Measurements from ENCODE around the gene RAPSN.

Gene RAPSN

DNA sequence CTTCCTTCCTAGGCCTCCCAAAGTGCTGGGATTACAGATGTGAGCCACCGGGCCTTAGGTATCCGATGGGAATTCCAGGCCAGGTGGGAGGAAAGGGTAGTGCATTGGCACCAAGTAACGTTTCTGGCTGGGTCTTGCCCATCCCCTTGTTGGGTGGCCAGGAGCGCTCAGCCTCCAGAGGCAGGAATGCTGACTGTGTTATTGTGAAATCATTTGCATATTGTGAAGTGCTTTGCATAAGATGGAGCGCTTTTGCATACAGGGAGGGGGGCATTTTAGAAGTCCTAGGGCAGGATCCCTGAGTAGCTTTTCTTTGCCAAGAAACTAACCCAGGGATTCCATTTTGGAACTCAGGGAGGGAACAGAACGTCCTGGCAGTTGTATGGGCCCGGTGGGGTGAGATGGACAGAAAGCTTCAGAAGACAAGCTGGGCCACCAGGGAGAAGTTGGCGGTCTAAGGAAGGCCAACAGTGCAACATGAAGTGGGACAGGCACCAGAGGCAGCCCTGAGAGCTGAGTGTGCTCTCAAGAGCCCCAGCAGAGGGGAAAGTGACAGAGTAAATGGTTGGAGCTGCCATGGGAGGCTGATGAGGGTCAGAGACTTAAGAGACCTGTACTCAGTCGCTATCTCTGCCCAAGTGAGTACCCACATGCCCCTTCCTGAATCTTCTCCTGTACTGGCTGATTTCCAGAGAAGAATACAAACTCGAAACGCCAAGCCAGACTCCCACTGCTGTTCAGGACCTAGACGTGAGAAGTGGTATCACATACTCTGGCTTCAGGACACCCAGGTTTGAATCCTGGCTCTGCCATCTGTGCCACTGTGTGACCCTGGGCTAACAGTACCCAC is 41.8 kb downstream of the RAPSN start:
- DNase-seq: no peak

DNA sequence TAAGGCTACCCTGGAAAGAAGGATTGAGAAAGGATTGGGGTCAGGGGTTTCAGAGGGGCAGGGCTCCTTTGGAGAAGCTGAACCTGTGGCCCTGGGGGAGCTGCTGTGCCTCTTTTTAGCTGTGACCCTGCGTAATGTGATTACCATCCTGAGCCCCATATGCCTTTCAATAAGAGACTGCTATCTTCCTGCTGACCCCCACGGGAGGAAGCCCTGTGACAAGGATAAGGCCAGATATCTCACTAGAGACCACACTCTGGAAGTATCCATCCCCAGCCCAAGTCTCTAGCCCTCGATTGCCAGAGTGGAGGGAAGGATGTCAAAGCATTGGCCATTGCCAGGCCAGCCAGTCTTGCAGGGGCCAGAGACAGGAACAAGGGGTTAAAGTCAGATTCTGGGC is 45.4 kb downstream of the RAPSN start:
- no peak for DNase-seq

DNA sequence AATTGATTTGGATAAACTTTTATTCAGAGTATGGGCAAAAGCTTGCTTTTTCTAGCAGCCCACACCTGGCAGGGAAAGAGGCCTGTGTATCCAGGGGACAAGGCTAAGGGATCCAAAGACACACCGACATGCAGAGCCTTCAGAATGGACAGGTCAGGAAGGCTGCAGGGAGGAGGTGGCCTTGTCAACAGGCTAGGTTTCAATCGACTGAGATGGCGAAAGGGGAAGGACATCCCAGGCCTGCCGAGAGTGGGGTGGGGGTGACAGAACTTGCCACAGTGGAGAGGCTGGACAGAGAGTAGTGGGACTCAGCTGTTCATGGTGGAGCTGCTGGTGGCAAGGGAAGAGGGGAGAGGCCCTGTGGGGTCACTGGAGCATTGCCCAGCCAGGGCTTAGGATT is 45.8 kb downstream of the RAPSN start:
- no peak for DNase-seq

DNA sequence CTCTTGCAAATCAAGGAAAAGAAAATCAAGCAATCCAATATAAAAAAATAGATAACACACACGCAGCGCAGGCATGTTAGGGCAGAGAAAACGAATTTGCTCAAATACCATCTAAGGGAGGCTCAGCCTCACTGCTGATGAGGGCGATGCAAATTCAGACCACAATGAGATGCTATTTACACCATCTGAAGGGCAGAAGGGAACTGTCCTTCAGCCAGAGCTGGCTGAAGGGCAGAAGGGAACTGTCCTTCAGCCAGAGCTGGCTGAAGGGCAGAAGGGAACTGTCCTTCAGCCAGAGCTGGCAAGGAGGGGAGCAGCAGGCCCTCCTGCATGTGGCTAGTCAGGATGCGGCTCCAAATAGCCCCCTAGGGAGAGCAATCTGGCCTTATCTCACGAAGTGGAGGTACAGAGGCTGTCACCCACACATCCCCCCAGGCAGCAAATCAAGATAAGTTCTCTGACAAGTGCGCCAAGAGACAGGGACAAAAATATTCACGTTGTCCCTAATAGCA is 48.1 kb downstream of the RAPSN start:
- DNase-seq: no peak

DNA sequence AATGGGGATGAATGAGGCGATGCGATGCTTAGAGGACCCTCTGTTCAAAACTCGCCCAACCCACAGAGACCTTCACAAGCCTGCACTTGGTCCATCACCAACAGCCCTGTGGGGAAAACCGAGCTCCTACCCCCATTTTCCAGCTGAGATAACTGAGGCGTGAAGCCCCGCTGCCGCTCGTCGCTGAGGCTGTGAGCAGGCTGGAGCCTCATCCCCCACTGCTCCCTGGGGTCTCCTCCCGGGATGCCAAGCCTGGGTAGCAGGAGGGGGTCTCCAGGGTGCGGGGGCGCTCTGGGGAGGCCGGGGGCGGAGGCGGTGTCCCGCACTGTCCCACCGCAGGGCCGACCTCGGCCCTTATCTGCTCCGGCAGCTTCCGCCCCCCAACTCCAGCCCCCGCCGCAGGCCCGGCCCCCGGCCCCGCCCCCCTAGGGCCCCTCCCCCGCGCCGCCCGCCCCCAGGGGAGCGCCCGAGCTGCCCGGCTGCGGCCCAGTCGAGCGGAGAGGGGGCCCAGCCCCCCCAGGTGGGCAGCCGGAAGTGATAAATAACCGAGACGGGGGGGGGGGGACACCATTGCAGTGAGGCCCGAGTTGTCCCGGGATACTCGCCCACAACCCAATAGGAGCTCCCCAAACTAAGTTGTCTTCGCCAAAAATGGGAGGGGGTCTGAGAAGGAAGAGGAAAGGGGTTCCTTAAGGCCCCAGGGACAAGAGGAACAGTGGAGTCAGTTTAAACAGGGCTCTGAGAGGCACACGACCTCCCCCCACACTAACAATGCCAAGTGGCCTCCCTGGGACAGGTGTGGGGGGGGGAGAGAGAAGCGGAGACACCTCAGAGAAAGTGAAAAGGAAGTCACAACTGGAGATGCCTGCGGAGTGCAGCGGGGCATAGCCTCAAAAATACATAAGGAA is 48.8 kb downstream of the RAPSN start:
- DNase-seq: peak in 1 of 4 experiments; percentile 38

DNA sequence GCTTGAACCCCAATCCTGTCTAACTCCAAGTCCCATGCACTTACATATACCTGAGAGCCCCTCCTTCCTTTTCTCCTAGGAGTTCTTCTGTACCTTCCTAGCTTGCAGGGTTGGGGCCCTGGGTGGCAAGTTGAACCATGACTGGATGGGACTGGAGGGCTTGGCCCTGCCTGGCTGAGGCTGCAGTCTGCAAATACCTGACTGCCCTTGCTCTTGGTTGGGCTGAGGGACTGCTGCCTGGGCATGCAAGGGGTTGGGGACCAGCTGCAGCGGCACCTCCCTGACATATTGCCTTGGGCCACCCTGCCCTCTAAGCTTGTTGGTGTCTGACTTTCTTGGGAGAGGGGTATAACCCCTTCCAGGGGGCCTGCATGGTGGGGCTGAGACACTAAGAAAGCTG is 50.4 kb downstream of the RAPSN start:
- no peak for DNase-seq

DNA sequence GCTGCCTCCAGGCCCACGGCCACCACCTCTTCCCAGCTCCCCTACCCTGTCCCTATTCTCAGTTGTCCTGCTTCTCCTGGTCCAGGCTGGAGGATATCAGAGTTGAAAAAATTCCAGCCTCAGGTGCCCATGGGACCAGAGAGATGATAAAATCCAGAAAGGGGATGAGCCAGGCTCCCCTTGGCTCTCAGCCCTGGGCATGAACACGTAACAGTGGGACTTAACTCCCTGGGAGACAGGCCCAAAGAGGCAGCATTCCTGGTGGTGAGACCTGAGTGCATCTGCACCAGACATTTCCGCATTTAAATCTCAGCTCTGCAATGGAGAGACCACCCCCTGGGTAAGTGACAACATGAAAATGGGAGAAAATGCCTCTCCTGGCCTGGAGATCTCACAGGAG is 50.9 kb downstream of the RAPSN start:
- DNase-seq: no peak

DNA sequence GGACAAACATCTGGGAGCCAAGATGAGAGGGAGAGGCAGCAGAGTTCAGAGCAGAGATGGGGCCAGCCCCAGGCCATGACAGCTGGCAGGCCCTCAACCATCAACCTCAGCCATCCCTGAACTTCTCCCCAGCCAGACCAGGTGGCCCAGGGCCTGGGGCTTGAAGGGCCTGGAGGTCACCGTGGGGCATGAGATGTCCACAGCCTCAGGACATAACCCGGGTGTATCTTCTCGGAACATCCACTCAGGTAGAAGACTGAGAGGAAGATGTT is 53.0 kb downstream of the RAPSN start:
- DNase-seq: no peak

DNA sequence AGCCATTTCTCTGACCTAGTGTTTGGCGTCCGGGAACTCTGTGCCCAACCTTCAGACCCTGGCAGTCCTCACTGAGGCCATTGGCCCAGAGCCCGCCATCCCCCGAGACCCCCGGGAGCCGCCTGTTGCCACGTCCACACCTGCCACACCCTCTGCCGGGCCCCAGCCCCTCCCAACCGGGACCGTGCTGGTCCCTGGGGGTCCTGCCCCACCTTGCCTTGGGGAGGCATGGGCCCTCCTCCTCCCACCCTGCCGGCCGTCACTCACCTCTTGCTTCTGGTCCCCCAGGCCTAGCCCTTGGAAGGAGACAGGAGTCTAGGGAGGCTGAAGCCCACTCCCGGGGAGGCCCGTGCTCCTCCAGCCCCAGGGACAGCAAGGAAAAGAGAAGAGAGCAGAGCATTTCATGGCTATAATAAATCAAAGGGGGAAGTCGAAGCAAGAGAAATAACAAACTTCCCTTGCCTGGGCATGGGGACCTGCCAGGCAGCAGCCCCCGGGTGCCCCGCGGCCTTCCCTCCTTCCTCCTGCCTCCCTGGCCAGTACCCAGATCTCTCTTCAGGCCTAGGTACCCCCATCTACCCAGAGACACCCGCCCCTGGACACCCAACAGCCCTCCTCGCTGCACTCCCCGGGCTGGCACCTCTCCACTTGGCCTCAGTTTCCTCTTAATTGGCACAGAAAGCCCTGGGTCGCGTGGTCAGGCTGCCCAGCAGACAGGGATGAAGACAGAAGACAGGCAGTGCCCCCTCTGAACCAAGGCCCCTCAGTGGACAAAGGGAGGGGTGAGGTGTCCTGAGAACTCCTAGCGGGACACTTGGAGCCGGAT is 53.5 kb downstream of the RAPSN start:
- no peak for DNase-seq

DNA sequence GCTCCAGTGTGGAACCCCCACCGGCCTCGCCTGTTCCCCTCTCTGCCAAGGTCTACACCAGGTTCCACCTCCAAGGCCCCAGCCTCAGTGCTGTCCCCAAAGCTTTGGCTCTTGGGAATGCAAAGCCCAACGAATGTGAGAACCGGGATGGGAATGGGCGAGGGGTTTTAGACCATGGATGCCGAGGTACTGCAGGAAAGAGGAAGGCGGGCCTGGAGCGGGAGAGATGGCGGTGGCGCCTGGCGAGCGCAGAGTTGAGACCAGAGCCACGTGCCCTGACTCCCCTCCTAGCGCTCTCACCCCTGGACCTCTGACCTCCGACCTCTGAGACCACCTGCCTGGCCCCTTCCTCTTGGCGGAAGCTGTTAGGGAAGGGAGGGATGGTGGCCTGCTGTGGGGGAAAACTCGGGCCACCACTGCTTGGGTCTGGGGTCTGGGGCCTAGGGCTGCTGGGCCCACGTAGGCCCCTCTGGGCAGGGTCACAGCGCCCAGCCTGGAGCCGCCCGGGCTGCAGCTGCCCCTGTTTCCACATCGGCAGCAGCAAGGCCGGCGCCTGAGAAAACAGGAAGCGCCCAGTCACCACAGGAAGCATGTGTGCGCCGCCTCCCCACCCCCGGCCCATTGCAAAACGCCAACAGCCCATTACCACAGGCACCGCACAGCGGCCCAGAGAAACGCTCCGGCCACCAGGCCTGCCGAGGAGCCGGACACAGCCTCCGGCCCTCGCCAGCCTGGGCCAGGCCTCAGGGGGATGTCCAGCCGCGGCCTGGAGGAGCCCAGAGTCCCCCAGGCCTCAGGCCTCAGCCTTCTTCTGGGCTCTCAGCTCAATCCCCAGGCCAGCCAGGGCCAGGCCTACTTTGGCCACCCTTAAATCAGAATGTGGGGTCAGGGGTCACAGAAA is 54.4 kb downstream of the RAPSN start:
- DNase-seq: peak; percentile 21 to 65 (median 52)

DNA sequence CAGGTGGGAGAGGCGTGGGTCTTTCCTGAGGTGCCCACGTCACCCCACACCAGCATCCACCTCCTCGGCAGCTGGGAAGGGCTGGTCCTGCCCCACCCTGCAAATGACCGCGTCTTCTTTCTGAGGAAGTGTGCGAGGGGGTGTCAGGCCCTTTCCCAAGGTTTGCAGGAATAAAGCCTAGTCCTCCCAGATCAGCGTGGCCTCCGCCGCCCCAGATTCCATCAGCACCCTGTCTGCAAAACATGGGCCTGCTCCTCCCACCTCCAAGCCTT is 55.0 kb downstream of the RAPSN start:
- DNase-seq: no peak

DNA sequence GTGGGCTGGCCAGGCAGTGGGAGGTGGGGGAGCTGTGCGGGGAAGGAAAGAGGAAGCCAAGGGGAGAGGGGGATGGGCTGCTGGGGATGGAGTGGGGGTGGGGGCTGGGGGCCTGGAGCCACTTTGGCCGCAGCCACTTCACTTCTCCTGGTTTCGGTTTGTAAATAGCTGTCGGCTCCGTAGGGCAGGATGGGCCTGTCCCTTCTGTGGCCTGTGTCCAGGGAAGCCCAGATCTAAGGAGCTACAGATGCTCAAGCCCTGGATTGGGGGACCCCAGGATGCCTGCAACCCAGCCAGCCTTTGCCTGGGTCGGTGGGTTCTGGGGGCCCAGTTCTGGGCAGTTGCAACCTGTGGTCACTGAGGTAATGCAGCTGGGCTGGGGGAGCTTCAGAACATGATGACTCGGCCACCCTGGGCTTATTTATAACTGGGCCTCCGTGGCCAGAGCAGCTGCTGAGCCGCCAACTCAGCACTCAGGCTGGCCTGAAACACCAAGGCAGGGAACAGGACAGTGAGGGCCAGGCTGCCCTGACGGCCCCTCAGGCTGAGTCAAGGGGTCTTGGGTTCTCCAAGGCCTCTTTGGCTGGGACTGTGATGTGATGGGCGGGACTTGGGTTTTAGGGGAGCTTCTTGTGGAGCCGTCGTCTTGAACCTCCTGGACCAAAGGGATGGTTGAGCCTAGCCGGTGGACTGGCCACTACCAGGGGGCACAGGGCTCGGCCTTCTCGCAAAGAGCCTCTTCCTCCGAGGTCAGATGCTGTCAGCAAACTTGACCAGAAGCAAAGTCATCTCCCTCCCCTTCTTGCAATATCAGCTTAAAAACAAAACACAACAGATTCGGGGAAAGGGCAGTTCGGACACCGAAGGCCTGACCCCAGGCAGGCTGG is 55.5 kb downstream of the RAPSN start:
- DNase-seq: no peak

DNA sequence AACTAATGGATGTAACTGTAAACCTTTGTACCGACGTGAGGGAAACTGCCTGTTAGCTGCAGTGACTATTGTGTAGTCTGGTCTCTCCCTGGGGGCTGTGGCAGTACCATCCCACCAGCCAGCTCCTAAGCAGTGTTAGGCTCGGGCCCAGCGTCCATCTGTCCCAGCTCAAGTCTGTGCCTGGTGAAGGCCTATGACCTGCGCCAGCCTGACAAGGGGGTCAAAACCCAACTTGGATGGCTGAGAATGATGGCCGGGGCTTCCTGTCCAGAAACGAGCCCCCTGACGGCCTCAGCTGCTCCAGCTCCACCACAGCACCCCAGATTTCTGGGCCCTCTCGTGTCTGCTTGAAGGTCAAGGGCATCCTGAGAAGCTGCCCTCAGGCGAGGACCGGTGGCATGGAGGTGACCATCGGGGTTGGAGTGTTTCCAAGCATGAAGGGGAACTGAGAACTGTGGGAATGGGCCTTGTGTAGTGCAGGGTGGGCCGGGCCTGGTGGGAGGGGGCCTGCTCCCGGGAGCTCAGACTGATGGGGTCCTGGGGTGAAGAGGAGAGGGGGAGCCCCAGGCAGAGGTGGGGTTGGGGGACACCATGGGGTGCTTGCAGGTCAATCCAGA is 56.3 kb downstream of the RAPSN start:
- DNase-seq: no peak

DNA sequence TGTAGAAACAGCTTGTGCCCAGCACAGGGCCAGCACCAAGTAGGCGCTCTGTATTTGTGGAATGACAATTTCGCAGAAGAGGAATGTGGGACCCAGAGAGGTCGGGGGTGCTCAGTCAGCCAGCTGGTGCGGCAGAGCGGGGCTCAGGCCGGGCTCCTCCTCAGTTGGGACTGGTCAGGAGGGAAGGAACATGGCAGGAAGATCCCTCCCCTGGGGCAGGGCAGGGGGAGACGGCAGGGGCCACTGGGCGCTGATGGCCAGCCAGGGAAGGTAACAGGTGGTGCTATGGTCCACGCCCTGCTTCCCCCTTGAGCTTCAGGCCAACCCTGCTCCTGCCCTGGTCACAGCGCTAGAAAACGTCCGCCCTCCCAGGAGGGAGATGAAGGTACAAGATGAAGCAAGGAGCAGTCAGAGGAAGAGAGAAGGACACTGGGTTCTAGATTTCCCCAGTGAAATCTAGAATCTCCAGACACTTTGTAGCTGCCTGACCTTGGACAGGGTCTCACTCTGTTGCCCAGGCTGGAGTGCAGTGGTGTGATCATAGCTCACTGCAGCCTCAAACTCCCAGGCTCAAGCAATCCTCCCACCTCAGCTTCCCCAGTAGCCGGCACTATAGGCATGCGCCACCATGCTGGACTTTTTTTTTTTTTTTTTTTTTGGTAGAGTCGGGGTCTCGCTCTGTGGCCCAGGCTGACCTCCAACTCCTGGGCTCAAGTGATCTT is 57.1 kb downstream of the RAPSN start:
- DNase-seq: no peak

DNA sequence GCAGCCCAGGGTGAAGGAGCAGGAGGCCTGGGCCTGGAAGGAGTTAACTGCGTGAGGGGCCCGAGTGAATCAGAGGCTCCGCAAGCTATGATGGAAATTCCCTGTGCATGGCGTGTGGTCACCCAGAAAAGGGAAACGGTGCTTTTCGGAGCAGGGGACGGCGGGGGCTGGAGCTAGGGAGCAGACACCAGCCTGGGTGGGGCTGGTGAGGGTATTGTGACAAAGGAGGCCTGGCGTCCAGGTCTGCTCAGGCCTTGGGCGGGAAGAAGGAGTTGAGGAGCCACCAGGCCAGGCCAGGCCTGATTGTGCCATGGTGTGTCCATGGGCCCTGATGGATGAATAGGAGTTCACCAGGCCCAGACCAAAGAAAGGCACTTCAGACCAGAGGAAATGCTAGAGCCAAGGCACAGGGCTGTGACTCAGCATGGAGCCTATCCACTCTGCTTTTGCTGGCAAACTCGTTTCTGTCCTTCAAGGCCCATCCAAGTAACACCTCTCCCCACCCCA is 57.8 kb downstream of the RAPSN start:
- no peak for DNase-seq

DNA sequence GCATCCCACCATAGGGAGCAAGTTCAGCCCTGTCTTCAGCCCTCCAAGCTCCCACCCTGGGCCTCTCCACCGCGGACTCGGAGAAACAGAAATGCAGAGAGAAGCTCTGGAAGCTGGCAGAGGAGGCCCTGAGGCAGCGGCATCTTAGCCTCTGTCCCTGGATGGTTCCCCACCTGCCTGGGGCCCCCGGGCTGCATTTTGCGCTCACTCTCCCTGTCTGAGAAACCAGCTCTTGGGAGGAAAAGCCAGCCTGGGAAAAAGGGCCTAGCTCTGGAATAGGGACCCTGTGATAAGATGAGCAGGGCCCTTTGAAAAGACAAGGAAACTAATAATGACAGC is 58.5 kb downstream of the RAPSN start:
- DNase-seq: no peak

DNA sequence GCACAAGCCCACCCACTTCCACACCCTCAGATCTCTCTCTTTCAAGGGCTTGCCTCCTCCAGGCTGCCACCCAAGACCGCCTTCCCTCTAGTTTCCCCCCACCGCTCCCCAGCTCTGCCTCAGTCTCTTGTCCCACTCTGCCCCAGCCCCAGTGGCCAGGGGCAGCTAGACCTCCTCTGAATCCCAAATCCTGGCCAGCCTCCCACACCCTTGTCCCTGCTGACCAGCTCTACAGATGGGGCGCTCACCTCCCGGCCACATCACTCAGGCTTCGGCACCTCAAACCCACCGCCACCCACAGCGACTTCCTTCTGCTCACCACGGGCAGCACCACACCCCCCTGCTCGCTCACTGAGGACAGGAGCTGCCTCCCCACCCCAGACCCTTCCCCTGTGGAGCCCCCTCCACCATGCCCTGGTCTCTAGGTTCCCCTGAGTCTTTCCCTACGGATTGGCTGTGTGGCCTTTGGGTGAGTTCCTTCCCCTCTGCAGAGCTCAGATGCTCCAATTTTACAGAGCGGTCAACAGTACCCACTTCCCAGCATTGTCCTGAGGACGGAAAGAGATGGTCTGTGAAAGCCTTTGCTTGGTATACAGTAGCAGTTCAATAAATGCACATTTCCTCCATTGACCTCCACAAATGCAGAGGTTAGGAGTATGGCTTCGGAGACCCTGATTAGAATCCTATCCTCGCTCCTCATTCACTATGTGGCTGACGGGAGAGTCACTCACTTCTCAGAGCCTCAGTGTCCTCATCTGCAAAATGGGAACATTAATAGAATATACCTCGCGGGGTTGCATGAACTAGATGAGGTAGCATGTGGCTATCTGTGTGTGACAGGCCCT is 59.1 kb downstream of the RAPSN start:
- DNase-seq: no peak

DNA sequence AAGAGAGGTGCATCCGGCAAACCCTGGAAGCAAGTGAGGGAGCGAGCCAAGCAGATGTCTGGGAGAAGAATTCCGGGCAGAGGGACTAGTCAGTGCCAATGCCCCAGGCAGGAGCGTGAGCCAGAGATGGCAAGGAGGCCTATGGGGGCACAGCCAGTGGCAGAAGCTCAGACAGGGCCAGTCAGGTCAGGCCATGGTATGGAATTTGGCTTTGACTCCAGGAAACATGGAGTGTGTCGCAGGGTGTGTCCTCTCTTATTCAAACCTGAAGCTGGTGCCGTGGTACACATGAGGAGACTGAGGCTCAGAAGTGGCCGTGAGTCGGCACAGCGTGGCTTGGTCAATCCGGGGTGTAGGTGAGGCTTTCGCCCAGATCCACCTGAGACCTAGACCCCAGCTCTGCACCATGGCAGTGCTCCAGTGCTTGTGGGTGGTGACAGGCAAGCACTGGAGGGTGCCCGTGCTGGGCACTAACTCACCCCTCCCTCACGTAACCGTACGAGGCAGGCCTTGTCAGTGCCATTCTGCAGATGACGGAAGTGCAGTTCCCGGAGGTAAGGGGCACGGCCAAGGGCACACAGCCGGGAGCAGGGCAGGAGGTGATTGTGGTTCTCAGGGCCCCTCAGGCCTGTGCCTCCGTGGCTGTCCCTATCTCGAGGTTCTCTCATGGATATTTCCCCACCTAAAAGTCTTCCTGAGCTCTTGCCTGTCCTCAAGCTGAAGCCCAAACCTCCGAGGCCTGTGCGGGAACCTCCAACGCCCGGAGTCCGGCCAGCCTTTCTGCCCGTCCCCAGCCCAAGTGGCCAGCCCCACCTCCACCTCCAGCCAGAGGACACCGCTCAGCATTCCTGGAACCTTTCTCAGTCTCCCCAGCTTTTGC is 60.0 kb downstream of the RAPSN start:
- no peak for DNase-seq
